Left cardiac atrium (tissue), 4 donors: ENCODE results near the gene AMTN. TPM values are rescaled to one million over a fixed set of nuclear protein-coding genes. Genes with fewer than 3 reads are reported as not detected.
A peak's percentile ranks its signal among the peaks of the same experiment; 100 is the strongest.
"Not testable (repeated sequence)": the region's sequence is repeated elsewhere in the genome, so short reads cannot be mapped to it uniquely, and the experiment has no call there.

ENCODE experiments used
- ATAC-seq, 2 donors: fragments of 200-7000 bp; cut with Tn5 transposase; one replicate each; pipeline ENCODE4 v1.9.1; 2020; ENCODE audit warnings: mild to moderate bottlenecking in 2 of 2, moderate library complexity in 2 of 2
- DNase-seq: peaks from one replicate; pipeline ENCODE4 v3.0.0-alpha.2; 2020
- intact Hi-C, 2 donors: fragments of 100-400 bp; cut with DNase I; formaldehyde crosslinking; loops; one replicate each; pipeline versions ENCODE4 v1.14.1 to v1.15.1; 2022 to 2023
- long read RNA-seq: library from polyadenylated mRNA; unstranded; transcript quantifications from one replicate; pipeline ENCODE4 v2.0.0, GENCODE V29; 2021
- total RNA-seq, 2 donors: library from RNA; stranded (reverse); fragmentation: NEBNext Ultra II Directional; extraction: Animal tissue kit (Norgen Biotek cat#: 25700); gene quantifications; one replicate each; pipeline ENCODE4 v1.2.1, GENCODE V29; 2021
- donor health status: DM: no; HTN: yes; CAD: no.
- donor health status: DM: no; HTN: yes; CAD: no; lungs with severe emphysema.
- donor health status: DM: yes; HTN: yes; CAD: no.
- donor health status: Dilated cardiomyopathy.

AMTN gene
- not detected for total RNA-seq
- long read RNA-seq = 0 reads

- intact Hi-C loops = no loop called here
- ATAC-seq = no peak
- no peak for DNase-seq
Measured at GRCh38 chr4:70518269-70518668, at the start of gene AMTN. TSS of gene AMTN (plus strand) at chr4:70518569. CDS start at chr4:70518778, 209 bp downstream.

DNA sequence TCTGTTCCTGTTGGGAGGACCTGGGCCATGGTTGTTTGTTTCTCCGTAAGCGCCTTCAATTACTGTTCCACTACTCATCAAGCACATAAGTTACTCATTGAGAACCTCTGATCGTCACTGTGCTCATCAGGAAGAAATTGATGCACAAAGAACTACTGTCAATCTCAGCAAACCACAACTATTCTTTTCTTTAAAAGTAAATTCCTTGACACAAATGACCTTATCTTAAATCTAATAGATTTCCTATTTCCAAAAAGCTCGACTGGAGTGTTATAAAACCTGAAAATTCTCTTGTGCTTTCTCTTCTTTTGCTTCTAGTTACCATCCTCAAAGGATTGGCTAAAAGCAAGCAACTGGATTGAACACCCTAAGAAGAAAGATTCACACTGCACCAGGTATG lies 46.5 kb upstream of the AMTN start, which contains the start of gene MUC7:
Gene MUC7 (plus strand): TSS at position 301 of the 400 bp plus-strand sequence. CDS start 1,825 bp downstream, outside the sequence.
- DNase-seq (no peak), ATAC-seq (no peak)
- intact Hi-C loops = no loop called here

DNA sequence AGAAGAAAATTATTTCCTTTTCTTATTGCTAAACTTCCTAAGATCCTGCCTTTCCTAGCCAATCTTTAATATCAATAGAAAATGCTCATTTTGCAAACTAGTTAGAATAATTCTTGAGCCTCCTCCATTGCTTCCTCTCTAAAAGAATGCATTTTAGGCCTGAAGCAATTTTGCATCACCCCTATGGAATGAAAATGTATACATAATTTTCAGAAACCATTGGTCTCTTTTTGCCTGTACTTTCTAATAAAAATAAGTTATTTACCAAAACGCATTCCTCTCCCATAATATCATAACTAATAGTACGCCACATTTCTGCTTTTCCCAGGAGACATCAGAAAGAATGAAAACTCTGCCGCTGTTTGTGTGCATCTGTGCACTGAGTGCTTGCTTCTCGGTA lies 44.7 kb upstream of the AMTN start:
- intact Hi-C loops = no loop called here
- DNase-seq = no peak
- no peak for ATAC-seq

- ATAC-seq = no peak
- intact Hi-C loops = no loop called here
- no peak for DNase-seq
Measured at GRCh38 chr4:70488748-70489147, 29.6 kb upstream of the AMTN start.

- intact Hi-C loops = no loop called here
- DNase-seq (no peak), ATAC-seq (no peak)
Measured at GRCh38 chr4:70496231-70496630, 22.1 kb upstream of the AMTN start.

DNA sequence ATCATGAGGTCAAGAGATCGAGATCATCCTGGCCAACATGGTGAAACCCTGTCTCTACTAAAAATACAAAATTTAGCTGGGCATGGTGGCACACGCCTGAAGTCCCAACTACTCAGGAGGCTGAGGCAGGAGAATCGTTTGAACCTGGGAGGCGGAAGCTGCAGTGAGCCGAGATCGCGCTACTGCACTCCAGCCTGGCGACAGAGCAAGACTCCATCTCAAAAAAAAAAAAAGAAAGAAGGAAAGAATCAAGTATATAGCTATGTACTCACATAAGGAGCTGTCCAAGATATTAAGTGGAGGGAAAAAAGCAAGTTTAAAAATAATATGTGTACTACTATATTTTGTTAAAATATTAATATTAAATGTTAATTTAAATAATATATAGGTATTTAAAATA lies 16.5 kb upstream of the AMTN start:
- intact Hi-C loops, DNase-seq, ATAC-seq: not testable (repeated sequence)

- DNase-seq (no peak), ATAC-seq (no peak)
- intact Hi-C loops = no loop called here
Measured at GRCh38 chr4:70504733-70505132, 13.6 kb upstream of the AMTN start.

- intact Hi-C loops = no loop called here
- ATAC-seq (no peak), DNase-seq (peak; percentile 36)
Measured at GRCh38 chr4:70505151-70505748, 13.1 kb upstream of the AMTN start.

DNA sequence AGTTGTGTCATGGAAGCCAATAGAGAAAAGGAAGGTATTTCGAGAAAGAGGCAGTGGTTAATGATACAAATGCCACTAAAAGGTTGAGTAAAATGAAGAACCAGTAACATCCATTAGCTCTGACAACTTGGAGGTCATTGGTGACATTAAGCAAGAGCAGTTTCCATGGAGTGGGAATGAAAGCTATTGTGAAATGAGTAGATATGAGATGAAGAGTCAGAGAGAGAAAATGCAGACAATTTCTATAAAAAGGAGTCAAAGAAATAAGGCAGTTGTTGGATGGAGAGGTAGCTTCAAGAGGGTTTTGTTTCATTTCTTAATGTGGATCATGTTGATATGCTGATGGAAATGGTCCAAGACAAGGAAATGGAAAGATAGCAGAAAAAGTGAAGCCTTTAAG lies 9.6 kb upstream of the AMTN start:
- DNase-seq (no peak), ATAC-seq (no peak)
- intact Hi-C loops = no loop called here

DNA sequence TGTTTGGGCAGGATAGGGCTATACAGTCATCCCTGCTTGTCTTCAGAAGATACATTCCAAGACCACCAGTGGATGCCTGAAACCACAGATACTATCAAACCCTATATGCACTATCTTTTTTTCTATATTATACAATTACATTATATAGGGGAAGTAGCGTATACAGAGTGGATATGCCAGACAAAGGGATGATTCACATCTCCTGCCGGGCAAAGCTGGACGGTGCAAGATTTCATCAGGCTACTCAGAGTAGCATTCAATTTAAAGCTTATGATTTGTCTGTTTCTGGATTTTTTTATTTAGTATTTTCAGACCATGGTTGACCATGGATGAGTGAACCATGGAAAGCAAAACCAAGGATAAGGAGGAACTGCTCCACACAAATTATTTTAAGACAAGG lies 7.0 kb upstream of the AMTN start:
- intact Hi-C loops = no loop called here
- ATAC-seq (no peak), DNase-seq (no peak)

DNA sequence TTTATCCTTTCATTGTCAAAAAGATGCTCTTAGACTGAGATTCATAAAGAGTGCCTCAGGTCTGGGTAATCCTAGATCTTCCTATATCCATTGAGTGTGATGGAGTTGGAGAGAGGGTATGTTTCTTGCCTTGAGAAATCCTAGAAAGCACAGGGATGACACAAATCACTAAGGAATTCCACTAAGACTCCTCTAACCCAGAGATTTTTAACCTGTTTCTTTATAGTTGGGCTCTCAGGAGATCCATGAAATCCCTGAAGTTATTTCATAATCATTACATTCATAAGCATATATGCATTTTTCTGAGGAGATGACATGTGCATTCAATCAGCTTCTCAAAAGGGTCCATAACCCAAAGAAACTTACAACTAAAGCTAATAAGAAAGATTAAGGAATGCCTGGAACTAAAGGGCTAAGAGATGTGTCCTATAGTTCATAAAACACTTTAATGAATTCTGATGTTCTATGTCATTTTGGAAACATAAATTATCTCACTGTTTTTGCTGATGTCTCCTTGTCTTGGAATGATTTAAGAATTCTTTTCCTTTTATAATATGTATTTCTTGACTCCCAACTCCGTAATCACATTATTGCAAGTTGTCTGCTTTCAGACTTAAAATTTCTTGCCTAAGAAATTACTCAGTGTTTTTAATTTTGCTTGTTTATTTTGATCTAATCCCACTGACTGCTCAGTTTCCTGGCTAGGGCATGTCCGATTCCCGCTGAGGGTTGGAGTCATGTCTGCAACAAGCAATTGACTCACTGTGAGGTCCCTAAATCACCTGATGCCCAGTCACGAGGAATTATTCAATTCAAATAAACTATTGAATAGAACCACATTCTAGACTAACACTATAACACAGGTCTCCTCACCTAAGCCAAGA lies 2.8 kb upstream of the AMTN start:
- no peak for ATAC-seq
- intact Hi-C loops = no loop called here
- DNase-seq = no peak

GRCh38 chr4:70518716-70519115 lies 347 bp downstream of the AMTN start:
- DNase-seq = no peak
- ATAC-seq = no peak
- intact Hi-C loops = no loop called here

GRCh38 chr4:70522626-70523025 lies 4.3 kb downstream of the AMTN start:
- DNase-seq = no peak
- intact Hi-C loops = no loop called here
- no peak for ATAC-seq

DNA sequence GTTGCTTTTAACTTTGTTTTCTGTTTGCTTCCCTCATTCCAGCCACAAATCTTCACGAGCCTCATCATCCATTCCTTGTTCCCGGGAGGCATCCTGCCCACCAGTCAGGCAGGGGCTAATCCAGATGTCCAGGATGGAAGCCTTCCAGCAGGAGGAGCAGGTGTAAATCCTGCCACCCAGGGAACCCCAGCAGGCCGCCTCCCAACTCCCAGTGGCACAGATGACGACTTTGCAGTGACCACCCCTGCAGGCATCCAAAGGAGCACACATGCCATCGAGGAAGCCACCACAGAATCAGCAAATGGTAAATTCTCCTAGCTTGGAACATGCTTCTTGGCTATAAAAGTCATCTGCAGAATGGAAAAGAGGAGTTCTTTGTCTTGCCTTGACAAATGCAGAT lies 12.6 kb downstream of the AMTN start:
- ATAC-seq (no peak), DNase-seq (no peak)
- intact Hi-C loops = no loop called here

DNA sequence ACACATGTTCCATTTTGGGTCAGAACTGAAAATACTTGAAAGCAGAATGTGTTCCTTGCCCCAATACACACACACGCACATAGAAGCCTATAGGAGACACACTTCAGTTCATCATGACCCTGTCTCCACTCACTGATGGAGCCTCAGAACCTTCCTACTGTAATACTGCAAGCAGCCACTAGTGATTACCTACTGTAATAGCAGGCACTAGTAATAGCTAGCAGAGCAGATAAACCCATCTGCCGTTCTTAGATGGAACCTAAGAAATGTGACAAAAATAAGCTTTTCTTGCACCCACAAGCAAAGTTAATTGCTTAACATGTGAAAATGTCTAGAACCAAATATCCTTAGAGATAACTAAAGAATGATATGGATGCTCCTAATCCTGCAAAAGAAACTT lies 13.6 kb downstream of the AMTN start:
- ATAC-seq = no peak
- no peak for DNase-seq
- intact Hi-C loops = no loop called here

DNA sequence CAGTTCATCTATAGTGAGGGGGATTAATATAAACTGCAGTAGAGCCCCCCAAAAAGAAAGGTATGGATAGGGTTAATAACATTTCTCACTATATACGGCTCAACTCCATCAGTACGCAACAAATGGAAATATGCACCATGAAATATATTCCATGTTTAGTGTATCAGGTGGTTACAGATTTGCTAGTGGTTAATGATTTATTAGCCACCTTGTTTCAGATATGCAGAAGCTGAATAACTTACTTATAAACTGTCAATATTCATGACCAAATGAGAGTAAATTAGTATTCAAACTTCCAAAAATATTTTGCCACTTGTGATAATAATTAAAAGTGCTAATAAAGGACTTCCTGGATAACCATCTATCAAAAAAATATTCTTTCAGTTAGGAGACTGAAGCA lies 14.8 kb downstream of the AMTN start:
- DNase-seq (no peak), ATAC-seq (no peak)
- intact Hi-C loops = no loop called here

GRCh38 chr4:70533791-70534190 lies 15.4 kb downstream of the AMTN start:
- ATAC-seq (no peak), DNase-seq (no peak)
- intact Hi-C loops = no loop called here

GRCh38 chr4:70534886-70535285 lies 16.5 kb downstream of the AMTN start:
- ATAC-seq, DNase-seq, intact Hi-C loops: not testable (repeated sequence)

- intact Hi-C loops = no loop called here
- no peak for ATAC-seq
- no peak for DNase-seq
Measured at GRCh38 chr4:70538869-70539268, 20.5 kb downstream of the AMTN start.

GRCh38 chr4:70544279-70544868 lies 26.0 kb downstream of the AMTN start:
- ATAC-seq (no peak), DNase-seq (no peak)
- intact Hi-C loops = no loop called here
